Stimulated activated CD4-positive, alpha-beta T cell treated with anti-CD3 and anti-CD28 coated beads, Interleukin-15, amount 100 ng/mL, for 1 hour (primary cell): Measurements from ENCODE around the gene RASA2.
A peak's percentile ranks its signal among the peaks of the same experiment; 100 is the strongest.
"Not testable (repeated sequence)": the region's sequence is repeated elsewhere in the genome, so short reads cannot be mapped to it uniquely, and the experiment has no call there.

ENCODE experiments used
- DNase-seq, 2 donors: peaks; one replicate each; pipeline ENCODE4 v3.0.0-alpha.2; 2020; ENCODE audit warnings: low read depth in 1 of 2, low spot score in 1 of 2

RASA2 gene

GRCh38 chr3:141493184-141493583 is 6.4 kb downstream of the RASA2 start:
- no peak for DNase-seq

DNA sequence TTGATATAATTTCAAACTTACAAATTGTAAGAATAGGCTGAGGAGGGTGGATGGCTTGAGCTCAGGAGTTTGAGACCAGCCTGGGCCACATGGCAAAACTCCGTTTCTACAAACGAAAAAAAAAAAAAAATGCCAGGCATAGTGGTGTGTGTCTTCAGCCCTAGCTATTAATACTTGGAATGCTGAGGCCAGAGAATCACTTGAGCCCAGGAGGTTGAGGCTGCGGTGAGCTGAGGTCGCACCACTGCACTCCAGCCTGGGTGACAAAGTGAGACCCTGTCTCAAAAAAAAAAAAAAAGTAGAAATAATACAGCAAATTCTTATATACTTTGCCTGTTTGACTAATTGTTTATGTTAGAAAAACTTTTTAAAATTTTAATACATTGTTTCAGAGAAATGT is 10.8 kb downstream of the RASA2 start:
- DNase-seq = not testable (repeated sequence)

GRCh38 chr3:141498598-141499223 is 11.9 kb downstream of the RASA2 start:
- DNase-seq = peak; percentile 38 to 64

- no peak for DNase-seq
Observed at GRCh38 chr3:141499284-141499683, 12.5 kb downstream of the RASA2 start.

DNA sequence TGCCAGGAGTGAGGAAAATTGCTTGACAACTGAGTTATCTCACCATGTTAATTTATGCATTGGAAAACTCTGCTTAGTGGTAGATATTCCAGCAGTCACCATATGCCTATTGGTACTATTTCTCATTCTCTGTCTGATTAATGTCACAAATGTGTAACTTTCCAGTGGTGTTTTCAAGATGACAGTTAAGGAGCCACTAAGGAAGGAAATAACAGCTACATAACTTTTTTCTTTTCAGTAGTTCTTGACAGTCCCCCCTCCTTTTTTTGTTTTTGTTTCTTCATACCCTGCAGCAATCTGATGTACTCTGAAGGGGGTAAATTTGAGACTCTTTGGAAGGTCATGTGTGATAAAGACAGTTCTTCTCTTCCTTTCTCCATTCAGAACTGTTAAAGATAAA is 13.1 kb downstream of the RASA2 start:
- DNase-seq = no peak

DNA sequence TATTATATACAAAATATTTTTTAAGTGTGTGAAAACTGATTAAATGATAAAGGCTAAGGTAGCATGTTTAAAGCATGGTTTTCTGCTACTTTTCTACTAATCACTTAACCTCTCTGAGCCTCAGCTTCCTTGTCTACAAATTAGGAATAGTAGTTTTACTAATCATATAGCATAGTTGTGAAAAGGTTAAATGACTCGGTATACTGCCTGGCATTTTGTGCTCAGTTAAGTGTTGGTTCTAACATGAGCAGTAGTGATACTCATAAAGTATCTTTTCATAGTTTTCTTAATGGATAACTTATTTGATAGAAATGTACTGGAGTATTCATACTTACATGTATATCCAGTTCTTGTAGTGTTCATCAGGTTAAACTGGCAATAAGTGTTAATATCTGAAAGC is 13.6 kb downstream of the RASA2 start:
- no peak for DNase-seq

DNA sequence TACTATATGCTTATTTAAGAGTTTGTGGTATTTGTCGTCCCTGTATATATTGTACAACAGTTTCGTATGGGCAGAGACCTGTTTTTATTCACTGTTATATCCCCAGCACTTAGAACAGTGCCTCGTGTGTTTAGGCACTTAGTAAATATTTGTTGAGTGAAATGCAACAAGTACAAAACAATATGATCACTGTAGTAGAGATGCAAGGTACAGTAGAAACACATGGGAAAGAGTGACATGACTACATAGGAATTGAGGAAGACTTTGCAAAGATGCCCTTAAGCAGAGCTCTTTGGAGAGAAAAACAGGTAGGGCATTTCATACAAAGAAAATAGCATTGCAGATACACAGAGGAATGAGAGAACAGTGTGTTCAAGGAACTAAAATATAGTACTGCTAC is 18.3 kb downstream of the RASA2 start:
- DNase-seq = no peak

- no peak for DNase-seq
Observed at GRCh38 chr3:141506071-141506470, 19.2 kb downstream of the RASA2 start.

DNA sequence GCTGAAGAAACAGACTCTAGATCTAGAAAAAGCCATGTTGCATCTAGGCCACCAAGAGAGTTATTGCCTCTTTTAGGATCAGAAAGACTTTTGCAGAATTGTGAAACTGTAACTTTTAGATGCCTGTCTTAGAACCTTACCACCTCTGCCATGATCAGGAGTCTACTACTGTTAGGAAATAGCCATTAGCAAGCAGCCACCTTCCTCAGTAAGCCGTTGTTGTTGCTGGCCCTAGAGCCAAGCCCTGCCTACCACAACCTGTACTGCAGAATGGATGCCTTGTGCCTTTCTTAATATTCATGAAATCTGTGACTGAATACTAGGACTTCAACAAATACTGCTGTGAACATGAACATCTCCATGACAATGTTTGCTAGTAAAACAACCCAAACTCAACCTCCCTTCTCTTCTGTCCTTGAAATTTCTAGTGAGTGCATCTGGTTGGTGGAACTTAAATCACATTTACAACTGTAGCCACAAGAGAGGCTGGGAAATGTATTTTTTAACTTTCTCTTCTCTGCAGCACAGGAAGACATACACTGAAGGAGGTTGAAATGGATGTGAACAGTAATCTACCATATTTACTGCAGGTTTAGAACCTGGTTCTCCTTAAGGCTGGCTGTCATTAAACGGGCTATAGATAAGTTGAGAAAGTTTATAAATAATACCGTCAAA is 20.7 kb downstream of the RASA2 start:
- DNase-seq = no peak

DNA sequence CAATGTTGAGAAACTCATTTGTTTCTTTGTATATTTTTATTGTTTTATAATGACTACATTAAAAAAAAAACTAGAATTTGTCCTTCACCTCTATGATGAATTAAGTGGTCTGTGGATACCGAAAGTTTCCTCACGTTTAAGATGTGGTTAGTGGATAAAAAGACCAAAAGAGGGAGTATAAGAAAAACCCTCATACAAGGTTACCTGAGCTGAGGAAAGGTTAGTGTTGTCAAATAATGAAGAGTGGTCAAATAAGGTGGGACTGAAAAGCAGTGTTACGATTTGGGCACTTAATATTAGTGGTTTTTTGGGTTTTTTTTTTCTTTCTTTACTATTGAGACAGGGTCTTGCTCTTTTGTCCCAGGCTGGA is 21.2 kb downstream of the RASA2 start:
- no peak for DNase-seq

DNA sequence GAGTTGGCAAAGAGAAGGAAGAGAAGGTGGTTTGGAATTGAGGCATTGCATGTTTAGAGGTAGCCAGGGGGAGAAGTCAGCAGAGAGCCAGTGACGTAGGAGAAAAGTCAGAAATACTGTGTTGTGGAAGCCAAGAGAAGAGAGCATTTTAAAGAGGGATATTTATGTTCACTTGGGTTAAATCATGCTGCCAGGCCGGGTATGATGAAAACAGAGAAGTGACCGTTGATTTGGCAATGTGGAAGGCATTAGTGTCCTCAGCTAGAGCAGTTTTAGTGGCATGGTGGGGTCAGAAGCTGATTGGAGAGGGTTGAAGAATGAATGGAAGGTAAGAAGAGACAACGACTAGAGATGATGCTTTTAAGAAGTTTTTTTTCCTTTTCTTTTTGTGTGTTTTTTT is 24.5 kb downstream of the RASA2 start:
- DNase-seq = no peak

DNA sequence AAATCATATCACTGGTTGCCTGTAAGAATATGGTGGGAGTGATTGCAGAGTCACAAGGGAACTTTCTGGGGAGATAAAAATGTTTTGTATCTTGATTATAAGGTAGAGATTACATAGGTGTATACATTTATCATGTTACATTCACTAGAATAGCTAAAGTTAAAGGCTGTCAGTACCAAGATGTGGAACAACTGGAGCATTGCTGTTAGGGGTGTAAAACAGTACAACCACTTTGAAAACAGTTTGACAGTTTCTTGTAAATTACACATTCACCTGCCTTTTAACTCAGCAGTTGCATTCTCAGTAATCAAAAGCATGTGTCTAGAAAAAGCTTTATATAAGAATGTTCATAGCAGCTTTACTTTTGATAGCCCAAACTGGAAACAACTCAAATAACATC is 27.6 kb downstream of the RASA2 start:
- DNase-seq = no peak

GRCh38 chr3:141519587-141519986 is 32.8 kb downstream of the RASA2 start:
- no peak for DNase-seq

DNA sequence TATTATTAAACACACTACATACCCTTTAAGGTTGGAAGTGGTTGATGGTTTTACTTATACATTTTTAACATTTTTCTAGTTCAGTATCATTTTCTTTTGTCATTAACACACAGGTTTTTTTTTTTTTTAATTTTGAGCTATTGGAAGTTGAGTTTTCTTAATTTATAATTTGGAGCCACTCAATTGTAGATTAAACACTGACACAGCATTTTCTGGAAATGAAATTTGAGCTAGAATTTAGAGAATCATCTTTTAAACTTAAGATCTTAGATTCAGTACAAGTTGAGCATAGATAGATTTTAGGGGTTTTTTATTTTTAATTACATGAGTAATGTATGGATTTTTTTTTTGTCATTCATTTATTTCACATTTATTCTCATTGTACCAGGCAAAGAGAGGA is 35.0 kb downstream of the RASA2 start:
- DNase-seq = no peak

DNA sequence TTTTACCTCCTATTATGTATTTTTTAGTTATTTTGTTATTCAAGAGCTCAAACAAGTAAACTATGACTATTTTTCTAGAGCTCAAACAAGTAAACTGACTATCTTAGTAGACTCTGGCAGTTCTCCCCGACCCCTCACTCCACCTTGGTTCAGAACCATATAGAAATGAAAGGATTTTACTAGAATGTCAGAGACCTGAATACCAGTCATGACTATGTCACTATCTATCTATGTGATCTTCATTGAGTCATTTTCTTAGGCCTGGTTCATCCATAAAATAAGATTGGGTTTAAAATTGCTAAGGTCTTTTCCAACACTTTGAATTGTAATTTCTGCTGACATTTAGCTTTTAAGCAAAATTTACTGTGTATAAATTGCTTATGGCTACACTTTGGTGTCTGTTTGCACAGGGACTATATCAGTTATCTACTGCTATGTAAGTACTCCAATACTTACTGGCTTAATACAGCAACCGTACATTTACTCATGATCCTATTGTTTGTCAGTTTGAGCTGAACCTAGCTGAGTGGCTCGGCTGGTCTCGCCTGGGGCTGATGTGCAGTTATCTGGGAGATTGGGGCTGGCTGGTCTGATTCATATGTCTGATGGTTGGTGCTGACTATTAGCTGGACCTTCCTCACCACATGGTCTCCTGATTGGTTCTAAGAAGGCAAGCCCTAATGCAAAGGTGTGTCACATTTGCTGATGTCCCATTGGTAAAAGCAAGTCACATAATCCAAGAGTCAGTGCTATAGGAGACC is 37.0 kb downstream of the RASA2 start:
- DNase-seq = no peak

DNA sequence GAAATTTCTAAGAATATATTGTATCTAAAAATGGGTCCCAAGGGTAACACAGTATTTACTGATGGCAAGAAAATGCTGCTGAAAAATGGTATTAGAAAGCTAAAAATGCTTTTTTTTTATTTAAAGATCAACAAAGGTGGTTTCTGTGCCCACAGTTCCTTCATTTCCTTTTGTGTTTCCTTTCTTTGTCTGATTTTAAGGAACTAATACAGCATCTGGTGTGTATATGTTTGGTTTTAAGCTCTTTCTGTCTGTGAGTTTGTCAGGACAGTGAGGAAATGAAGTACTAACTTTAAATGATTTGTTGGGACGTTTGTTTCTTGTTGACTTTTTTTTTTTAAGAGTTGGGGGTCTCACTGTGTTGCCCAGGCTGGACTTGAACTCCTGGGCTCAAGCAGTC is 38.2 kb downstream of the RASA2 start:
- no peak for DNase-seq

DNA sequence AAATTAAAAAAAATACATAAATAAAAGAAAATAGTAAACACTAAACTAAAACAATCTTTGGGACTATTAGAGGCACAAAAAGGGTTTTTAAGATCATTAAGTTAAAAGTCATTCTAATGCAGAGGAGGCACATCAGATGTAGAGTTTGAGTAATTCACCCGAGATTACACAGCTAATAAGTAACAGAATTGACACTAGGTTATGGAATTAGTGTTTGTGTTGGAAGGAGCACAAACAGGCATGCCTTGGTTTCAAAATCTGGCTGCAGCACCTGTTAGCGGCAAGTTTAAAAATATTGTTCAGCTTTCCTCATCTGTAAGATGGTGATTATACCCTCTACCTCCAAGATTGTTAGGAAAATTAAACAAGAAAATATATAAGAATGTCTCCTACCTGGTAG is 39.0 kb downstream of the RASA2 start:
- no peak for DNase-seq

GRCh38 chr3:141526709-141527108 is 39.9 kb downstream of the RASA2 start:
- DNase-seq = no peak

DNA sequence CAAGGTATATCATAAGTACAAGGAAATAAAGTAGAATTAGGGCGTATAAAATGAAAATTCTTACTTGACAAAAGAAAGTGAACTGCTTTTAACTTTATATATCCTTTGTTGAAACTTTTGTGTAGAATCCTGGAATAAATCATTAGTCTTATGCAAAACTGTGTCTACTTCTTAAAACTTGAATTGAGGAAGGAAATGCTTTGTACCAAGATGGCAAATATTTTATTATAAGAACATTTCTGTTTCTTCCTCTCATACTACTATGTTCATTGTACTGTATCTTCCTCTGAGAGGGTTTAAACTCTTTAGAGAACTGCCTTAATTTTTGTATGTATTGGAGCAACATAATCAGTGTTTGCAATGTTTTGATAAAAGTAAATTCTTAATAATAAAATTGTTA is 42.0 kb downstream of the RASA2 start:
- no peak for DNase-seq

DNA sequence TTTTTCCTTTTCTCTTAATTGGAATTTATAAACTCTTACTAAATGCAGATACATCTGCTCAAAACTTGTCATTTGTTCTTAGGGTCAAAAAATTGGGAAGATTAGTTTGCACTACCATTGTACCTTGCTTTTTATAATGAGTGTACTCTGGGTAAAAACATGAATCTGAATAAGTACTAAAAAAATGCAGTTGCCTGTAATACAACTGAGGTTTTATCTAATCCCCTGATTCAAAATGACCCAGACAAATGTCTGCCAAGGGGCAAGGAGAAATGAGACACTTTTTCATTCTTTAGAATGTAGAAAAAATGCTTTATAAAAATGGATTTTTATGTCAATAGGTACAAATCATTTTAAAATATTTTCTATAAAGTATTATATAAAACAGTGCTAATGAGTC is 42.4 kb downstream of the RASA2 start:
- no peak for DNase-seq

DNA sequence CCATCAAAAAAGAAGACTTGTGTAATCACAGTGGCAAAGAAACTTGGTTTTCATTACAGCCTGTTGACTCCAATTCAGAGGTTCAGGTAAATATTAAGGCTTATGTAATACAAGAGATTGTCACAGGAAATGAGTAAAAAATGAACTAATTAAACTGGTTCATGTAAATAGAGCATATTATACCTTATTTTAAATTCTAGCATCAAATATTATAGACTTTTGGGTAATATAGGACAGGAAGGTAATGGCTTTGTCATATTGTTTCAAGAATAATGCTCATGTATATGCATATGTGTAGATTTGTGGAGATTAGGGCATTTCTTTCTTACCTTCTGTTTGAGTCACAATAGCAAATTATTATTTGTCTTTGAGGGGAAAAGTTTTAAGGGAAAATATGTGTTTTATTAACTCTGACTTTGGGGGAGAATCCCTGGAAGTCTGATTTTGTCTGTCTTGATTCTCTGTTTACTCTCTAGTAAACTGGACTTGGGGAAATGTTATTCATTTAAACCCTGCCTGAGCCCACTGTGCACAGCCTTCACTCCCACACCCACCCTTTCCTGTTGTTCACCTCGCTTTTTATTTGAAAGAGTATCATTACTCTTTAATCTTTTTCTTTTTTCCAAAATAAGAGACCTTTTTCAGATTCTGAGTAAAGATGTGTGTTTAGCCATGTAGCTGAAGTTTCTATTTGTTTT is 43.0 kb downstream of the RASA2 start:
- DNase-seq = no peak

DNA sequence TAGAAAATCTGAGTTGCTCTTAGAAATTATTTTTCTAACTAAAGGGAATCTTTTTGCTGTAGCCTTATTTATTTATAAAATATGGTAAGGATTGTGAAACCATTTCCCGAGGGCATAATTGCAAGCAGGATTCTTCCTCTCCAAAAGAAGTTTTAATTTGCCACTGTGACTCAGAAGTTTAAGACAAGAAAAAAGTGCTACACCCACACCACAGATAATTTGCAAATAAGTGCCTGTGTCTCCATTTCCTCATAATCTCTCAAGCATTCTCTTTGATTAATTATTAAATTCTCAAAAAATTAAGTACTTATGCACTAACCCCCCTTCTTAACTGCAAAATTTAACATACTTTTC is 43.6 kb downstream of the RASA2 start:
- DNase-seq = no peak
